Central memory CD8-positive, alpha-beta T cell (primary cell): ENCODE data around the gene LPP.

Experiments
- ATAC-seq: fragments of 150-1000 bp; cut with Tn5 transposase; replicated peaks from 2 replicates; pipeline ENCODE4 v1.10.0; 2022; ENCODE audit warnings: mild to moderate bottlenecking, moderate FRiP score, moderate number of reproducible peaks; ENCODE audit not compliant: poor library complexity, severe bottlenecking; ENCODE audit errors: extremely low read depth
- DNase-seq, 2 donors: peaks; one replicate each; pipeline ENCODE4 v3.0.0; 2021; ENCODE audit warnings: low spot score in 2 of 2
- H3K27ac Mint-ChIP-seq: one replicate; pipeline ENCODE4 v1.8.0; 2022; ENCODE audit warnings: low read depth, mild to moderate bottlenecking, moderate library complexity, mixed read lengths
- H3K27me3 Mint-ChIP-seq: one replicate; pipeline ENCODE4 v1.8.0; 2022; ENCODE audit warnings: mixed read lengths
- H3K36me3 Mint-ChIP-seq: one replicate; pipeline ENCODE4 v1.8.0; 2022; ENCODE audit warnings: mild to moderate bottlenecking, moderate library complexity, mixed read lengths; ENCODE audit not compliant: insufficient read depth
- H3K4me1 Mint-ChIP-seq: one replicate; pipeline ENCODE4 v1.8.0; 2022; ENCODE audit warnings: mixed read lengths
- H3K4me3 Mint-ChIP-seq: one replicate; pipeline ENCODE4 v1.8.0; 2022; ENCODE audit warnings: mild to moderate bottlenecking, moderate library complexity, mixed read lengths
- H3K9me3 Mint-ChIP-seq: one replicate; pipeline ENCODE4 v1.8.0; 2022; ENCODE audit warnings: mixed read lengths

The LPP gene

GRCh38 chr3:188383748-188384147, 229.8 kb downstream of the LPP start:
- Mint-ChIP-seq H3K27ac (no peak overlapping the region), H3K27me3 (no peaks in the 10 kb centered on the region), H3K4me1 (peaks cover 48% of the 10 kb centered on the region), H3K36me3 (no peaks in the 10 kb centered on the region), H3K9me3 (no peaks in the 10 kb centered on the region), H3K4me3 (no peak overlapping the region)
- DNase-seq (no peak), ATAC-seq (no peak)

- Mint-ChIP-seq H3K36me3 (no peaks in the 10 kb centered on the region), H3K4me1 (peaks cover 48% of the 10 kb centered on the region), H3K4me3 (no peak overlapping the region), H3K9me3 (no peaks in the 10 kb centered on the region), H3K27me3 (no peaks in the 10 kb centered on the region), H3K27ac (no peak overlapping the region)
- ATAC-seq = no peak
- DNase-seq = no peak
These were observed 231.3 kb downstream of the LPP start for GRCh38 chr3:188385295-188385694.

- peaks cover 46% of the 10 kb centered on the region for H3K4me1 Mint-ChIP-seq
- peak; percentile 56 for ATAC-seq
- no peaks in the 10 kb centered on the region for H3K27me3 Mint-ChIP-seq
These were observed 235.9 kb downstream of the LPP start for GRCh38 chr3:188389711-188390342.

GRCh38 chr3:188390343-188390718, 236.4 kb downstream of the LPP start:
- Mint-ChIP-seq H3K36me3 (no peaks in the 10 kb centered on the region), H3K27ac (peak overlapping the region; percentile 26), H3K4me3 (no peak overlapping the region), H3K4me1 (peaks cover 41% of the 10 kb centered on the region), H3K27me3 (no peaks in the 10 kb centered on the region), H3K9me3 (no peaks in the 10 kb centered on the region)
- ATAC-seq = no peak
- no peak for DNase-seq

More at GRCh38 chr3:188389711-188390342, 235.9 kb downstream of the LPP start:
- Mint-ChIP-seq H3K4me3 (no peak overlapping the region), H3K27ac (peak overlapping the region; percentile 26), H3K9me3 (no peaks in the 10 kb centered on the region), H3K36me3 (no peaks in the 10 kb centered on the region)
- no peak for DNase-seq

GRCh38 chr3:188390775-188391443, 237.0 kb downstream of the LPP start:
- Mint-ChIP-seq H3K4me1 (peaks cover 39% of the 10 kb centered on the region), H3K9me3 (no peaks in the 10 kb centered on the region), H3K27ac (peak overlapping the region; percentile 26), H3K4me3 (no peak overlapping the region), H3K27me3 (no peaks in the 10 kb centered on the region), H3K36me3 (no peaks in the 10 kb centered on the region)
- no peak for ATAC-seq
- no peak for DNase-seq

- DNase-seq (no peak), ATAC-seq (no peak)
- Mint-ChIP-seq H3K4me3 (no peak overlapping the region), H3K27me3 (no peaks in the 10 kb centered on the region), H3K4me1 (peaks cover 35% of the 10 kb centered on the region), H3K27ac (no peak overlapping the region), H3K36me3 (no peaks in the 10 kb centered on the region), H3K9me3 (no peaks in the 10 kb centered on the region)
These were observed 237.6 kb downstream of the LPP start for GRCh38 chr3:188391592-188391991.

GRCh38 chr3:188392076-188392475, 238.1 kb downstream of the LPP start:
- Mint-ChIP-seq H3K4me3 (no peak overlapping the region), H3K27me3 (no peaks in the 10 kb centered on the region), H3K27ac (no peak overlapping the region), H3K36me3 (no peaks in the 10 kb centered on the region), H3K9me3 (no peaks in the 10 kb centered on the region), H3K4me1 (peaks cover 38% of the 10 kb centered on the region)
- ATAC-seq = no peak
- DNase-seq = no peak

- no peak for ATAC-seq
- no peak overlapping the region for H3K4me3 Mint-ChIP-seq
- H3K4me1 Mint-ChIP-seq = peaks cover 57% of the 10 kb centered on the region
- H3K27ac Mint-ChIP-seq = no peak overlapping the region
- H3K36me3 Mint-ChIP-seq = no peaks in the 10 kb centered on the region
- H3K27me3 Mint-ChIP-seq = no peaks in the 10 kb centered on the region
- no peak for DNase-seq
- no peaks in the 10 kb centered on the region for H3K9me3 Mint-ChIP-seq
These were observed 240.7 kb downstream of the LPP start for GRCh38 chr3:188394623-188395022.

- H3K27ac Mint-ChIP-seq = no peak overlapping the region
- ATAC-seq (no peak), DNase-seq (no peak)
- peaks cover 56% of the 10 kb centered on the region for H3K4me1 Mint-ChIP-seq
- H3K36me3 Mint-ChIP-seq = no peaks in the 10 kb centered on the region
- H3K4me3 Mint-ChIP-seq = peak overlapping the region; percentile 69
- no peaks in the 10 kb centered on the region for H3K9me3 Mint-ChIP-seq
- H3K27me3 Mint-ChIP-seq = no peaks in the 10 kb centered on the region
These were observed 242.3 kb downstream of the LPP start for GRCh38 chr3:188396251-188396650.

- Mint-ChIP-seq H3K4me1 (peaks cover 60% of the 10 kb centered on the region), H3K4me3 (peak overlapping the region; percentile 69), H3K9me3 (no peaks in the 10 kb centered on the region), H3K36me3 (no peaks in the 10 kb centered on the region), H3K27me3 (no peaks in the 10 kb centered on the region), H3K27ac (peak overlapping the region; percentile 81)
- ATAC-seq (no peak), DNase-seq (no peak)
These were observed 242.9 kb downstream of the LPP start for GRCh38 chr3:188396900-188397299.

- peaks cover 62% of the 10 kb centered on the region for H3K4me1 Mint-ChIP-seq
- no peaks in the 10 kb centered on the region for H3K36me3 Mint-ChIP-seq
- ATAC-seq (no peak), DNase-seq (no peak)
- H3K4me3 Mint-ChIP-seq = peak overlapping the region; percentile 69
- peak overlapping the region; percentile 81 for H3K27ac Mint-ChIP-seq
- peaks cover 5% of the 10 kb centered on the region for H3K9me3 Mint-ChIP-seq
- no peaks in the 10 kb centered on the region for H3K27me3 Mint-ChIP-seq
These were observed 244.1 kb downstream of the LPP start for GRCh38 chr3:188397766-188398705.

- H3K4me1 Mint-ChIP-seq = peaks cover 83% of the 10 kb centered on the region
- H3K9me3 Mint-ChIP-seq = peaks cover 5% of the 10 kb centered on the region
- H3K27me3 Mint-ChIP-seq = no peaks in the 10 kb centered on the region
- peak overlapping the region; percentile 87 for H3K27ac Mint-ChIP-seq
- H3K4me3 Mint-ChIP-seq = no peak overlapping the region
- no peak for DNase-seq
- peak; percentile 68 for ATAC-seq
- H3K36me3 Mint-ChIP-seq = no peaks in the 10 kb centered on the region
These were observed 246.7 kb downstream of the LPP start for GRCh38 chr3:188400494-188401243.
